Activated CD8-positive, alpha-beta memory T cell treated with anti-CD3 and anti-CD28 coated beads for 48 hours (primary cell): ENCODE data around the gene GABRB3.

Experiments used
- DNase-seq, 3 experiments: peaks; one replicate each; pipeline ENCODE4 v3.0.0-alpha.2; 2020; ENCODE audit warnings: low read depth in 2 of 3, low spot score in 2 of 3

GABRB3 gene

DNA sequence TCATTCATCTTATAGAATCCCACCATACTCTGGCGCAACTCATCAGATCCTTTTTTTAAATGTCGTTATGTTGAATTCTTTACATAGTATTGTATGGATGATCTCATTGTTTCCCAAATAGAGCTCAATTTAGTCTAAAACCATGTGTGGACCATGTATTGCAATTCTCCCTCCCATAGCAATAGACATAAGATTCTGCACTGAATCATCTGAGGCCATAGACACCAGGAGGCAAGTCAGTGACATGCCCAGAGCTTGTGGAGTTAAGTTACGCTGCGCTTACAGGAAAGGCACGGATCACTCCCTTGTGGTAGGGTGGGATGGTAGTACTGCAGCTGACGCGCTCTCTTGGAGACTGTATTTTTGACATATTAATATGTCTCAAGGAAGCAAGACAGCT, 211.0 kb downstream of the GABRB3 start:
- DNase-seq: no peak

DNA sequence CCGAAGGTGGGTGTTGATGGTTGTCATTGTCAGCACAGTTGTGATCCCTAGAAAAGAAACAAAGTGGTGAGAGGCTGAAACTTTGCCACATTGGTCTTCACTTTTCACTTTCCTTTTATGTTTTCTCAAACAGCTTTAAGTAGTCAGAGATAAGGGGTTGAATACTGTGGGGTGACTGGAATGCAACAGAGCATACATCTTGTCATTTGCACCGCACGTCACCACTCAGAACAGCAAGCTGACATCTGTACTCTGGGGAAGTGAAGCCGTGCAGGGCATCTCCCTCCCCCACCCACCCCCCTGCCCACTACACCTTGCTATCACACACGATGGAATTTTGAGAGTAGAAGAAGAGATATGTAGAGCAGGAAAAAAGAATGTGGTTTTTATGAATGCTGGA, 211.7 kb downstream of the GABRB3 start:
- DNase-seq: no peak

DNA sequence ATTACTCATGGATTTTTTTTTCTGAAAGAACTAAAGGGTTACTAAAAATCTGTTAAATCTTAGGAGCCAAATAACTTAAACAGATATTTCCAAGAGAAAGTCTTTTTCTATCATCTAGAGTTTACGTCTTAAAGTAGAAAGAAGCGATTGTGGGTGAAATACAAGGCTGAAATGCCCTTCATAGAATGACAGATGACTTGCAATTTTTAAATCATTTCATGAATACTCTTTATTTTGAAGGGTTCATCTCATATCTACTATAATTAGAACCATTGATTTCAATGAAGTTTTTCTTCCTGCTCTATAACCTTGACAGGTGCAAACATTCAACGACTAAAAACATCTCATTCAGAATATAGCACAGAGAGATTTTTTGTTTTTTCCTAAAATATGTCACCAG, 217.0 kb downstream of the GABRB3 start:
- no peak for DNase-seq

DNA sequence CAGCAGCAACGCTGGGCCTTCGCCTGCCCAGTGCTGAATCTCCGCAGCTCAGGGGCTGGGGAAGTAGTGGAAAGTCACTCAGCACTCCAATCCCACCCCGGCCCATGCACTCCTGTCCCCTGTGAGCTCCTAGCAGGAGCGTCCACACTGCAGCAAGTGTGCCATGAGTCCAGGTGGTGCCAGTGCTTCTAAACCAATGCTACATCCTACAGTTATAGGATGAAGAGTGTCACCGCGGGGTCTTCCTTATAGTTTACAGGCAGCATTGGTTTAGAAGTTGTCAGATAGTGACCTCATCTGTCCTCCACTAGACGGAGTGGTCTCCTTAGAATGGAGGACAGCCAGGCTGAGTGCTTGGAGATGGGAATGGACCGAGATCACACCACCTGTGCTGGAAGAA, 221.4 kb downstream of the GABRB3 start:
- DNase-seq: no peak

DNA sequence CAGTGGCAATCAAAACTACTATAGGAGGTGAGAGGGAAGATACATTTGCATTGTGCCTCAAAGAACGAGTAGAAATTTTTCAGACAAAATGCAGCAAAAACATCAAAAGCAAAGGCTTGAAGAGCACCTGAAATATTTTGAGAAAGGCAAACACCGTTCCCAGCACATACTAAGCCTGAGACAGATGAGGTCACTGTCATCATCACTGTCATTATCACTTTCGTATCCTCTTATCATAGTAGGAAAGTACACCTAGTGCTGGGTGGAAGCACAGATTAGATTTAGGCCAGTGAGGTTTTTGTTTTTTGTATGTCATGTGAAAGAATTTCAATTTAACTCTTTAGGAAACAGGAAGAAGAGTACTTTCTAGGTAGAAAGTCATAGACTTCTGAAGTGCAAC, 222.0 kb downstream of the GABRB3 start:
- DNase-seq: no peak

DNA sequence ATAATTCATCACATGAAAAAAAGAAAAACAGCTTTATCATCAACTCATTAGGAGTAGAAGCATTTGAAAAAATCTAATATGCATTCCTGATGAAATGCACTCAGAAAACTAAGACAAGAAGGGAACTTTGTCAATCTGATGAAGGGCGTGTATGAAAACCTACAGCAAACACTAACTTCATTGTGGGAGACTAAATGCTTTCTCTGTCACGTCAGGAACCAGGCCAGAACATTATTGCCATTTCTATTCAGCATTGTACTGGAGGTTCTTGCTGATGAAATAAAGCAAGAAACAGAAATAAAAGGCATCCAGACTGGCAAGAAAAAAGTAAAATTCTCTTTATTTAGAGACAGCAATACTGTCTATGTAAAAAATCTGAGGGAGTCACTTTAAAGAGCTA, 235.2 kb downstream of the GABRB3 start:
- no peak for DNase-seq

DNA sequence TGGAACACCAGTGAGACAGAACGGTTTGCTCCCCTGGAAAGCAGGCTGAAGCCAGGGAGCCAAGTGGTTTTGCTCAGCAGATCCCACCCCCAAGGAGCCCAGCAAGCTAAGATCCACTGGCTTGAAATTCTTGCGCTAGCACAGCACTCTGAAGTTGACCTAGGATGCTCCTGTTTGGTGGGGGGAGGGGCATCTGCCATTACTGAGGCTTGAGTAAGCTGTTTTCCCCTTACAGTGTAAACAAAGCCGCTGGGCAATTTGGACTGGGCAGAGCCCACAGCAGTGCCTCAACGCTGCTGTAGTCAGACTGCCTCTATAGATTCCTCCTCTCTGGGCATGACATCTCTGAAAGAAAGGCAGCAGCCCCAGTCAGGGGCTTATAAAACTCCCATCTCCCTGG, 241.4 kb downstream of the GABRB3 start:
- DNase-seq: no peak

DNA sequence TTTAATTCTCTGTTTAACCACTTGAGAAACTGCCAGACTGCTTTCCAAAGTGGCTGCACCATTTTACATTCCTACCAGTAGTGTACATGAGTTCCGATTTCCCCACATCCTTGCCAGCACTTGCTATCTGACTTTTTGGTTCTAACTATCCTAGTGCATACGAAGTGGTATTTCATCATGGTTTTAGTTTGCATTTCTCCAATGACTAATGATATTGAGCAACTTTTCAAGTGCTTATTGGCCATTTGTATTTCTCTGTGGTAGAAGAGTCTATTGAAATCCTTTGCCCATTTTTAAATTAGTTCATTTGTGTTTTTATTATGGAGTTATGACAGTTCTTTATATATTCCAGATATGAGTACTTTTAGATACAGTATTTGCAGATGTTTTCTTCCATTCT, 247.8 kb downstream of the GABRB3 start:
- no peak for DNase-seq

DNA sequence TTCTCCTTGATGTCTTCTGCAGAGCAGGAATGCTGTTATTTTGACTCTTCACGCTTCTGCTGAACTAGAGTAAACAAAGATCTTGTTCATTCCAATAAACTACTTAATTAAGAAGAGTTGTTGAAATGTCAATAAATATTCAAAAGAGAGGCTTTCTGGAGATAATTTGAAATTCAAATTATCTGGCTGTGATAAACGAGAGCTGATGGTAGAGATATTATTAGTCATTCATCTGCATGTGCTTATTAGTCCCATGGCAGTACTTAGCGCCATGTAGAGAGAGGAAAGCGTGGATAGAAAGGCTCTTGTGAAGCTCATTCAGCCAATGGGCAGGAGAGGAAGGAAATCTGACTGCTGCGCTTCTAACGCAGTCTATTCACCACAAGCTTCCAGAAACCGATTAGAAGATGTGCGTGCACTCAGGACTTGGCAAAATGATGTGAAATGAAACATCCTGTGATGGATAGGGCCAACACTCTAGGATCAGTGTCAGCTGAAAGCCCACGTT, 251.1 kb downstream of the GABRB3 start:
- DNase-seq: no peak

DNA sequence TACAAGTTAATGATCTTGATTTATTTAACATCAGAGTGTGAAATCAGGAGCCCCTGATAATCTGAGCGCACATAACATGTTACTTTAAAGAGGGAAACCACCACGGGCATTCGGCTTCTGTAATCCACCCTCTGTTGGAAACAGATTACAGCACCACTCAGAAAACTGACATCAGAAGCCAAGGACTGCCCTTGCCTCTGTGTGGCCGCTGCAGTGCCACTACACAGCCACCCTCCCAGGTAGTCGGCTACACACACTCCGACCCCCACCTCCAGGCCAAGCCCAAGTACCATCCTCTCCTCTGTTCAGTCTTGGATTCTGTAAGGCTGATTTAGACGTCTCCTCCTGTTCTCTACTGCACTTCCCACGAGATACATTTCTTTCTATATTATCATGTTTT, 251.7 kb downstream of the GABRB3 start:
- no peak for DNase-seq

DNA sequence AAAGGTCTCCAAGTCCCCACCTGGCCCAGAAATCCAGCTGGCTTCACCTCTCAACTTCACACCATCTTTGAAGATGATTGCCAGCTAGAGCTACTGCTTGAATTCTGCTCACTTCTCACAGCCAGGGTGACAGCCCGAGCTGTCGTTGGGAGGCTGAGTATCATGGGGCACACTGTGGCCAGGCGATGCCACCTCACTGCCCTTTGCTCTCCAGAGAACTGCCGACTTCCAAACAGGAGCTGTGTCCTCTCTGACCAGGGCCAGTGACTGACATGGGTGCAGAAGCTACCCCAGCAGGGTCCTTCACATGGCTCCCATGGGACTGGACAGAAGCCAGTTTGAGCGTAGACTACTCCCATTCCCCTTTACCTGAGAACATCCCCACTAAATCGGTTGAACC, 254.0 kb downstream of the GABRB3 start:
- DNase-seq: no peak

DNA sequence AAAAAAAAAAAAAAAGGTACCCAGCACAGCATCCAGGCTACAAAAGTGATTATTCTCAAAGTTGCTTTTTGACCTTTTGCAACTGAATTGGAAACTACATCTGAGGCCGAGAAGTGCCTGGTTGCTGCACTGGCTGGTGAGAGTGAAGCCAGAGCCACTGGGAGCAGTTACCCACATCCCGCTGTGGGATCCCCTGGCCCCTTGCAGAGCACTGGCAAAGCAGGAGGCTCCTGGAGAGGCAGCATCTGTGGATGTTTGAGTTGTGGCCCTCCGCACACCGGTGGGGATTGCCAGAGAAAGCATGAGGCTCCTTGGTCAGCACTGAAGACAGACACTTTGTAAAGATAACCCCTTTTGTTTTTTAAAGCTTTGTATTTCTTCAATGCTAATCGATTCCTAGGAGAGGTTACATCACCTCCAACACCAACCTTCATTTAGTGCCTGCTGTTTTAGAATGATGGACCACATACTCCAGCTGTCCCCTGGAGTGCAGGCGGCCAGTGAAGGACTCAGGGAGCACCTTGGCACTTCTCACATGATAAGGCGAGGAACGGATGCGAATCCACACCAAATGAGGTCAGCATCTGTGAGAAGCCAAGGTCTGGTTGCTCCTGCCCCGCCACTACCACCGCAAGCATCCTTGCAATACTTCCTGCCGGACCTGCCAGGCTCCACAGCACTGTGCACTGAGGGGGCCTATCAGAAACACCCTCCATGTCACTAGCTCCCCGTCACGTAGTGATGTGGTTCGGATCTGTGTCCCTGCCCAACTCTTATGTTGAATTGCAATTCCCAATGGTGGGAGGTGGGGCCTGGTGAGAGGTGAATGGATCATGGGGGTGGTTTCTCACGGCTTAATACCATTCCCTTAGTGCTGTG, 256.5 kb downstream of the GABRB3 start:
- DNase-seq: no peak

DNA sequence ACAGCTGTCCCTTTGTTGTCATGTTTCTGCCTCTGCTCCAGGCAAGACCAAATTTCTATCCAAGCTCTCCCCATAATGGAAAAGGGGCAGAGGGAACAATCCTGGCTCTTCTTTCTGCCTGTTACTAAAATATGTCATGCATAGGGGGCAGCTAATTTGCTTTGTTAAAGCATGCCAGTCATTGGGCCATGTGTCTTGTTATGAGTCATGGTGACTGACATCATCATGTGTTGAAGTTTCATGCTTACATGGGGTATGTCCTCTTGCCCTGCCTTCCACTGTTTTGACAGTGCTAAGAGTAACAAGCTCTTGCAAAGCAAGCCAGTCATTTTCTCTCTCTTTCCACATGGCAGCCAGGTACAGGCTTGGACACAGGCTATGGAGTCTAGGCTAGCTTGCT, 268.9 kb downstream of the GABRB3 start:
- no peak for DNase-seq
